PC-3 (cell line): ENCODE measurements around the gene NT5DC1. TPM values are rescaled to one million over a fixed set of nuclear protein-coding genes. Genes with fewer than 3 reads are reported as not detected.

Source experiments
- ATAC-seq: fragments of 200-7000 bp; cut with Tn5 transposase; 2 replicates; pipeline ENCODE4 v1.9.1; 2020; ENCODE audit warnings: mild to moderate bottlenecking, moderate library complexity
- Bru-seq: library from RNA; stranded (reverse); fragments of 400-500 nt; gene quantifications from one replicate; lab custom pipeline; 2021; lab: Mats Ljungman, UMichigan
- BruChase-seq, 2 experiments: library from RNA; stranded (reverse); fragments of 400-500 nt; gene quantifications; one replicate each; lab custom pipeline; 2021; lab: Mats Ljungman, UMichigan
- BruUV-seq: library from RNA; stranded (reverse); fragments of 400-500 nt; replicated peaks from 2 replicates; lab custom pipeline; 2021; lab: Mats Ljungman, UMichigan
- CTCF ChIA-PET: fragments of 300-600 bp; sonication (Branson Sonifier 250); formaldehyde crosslinking; loops from one replicate; lab custom pipeline; 2022; ENCODE audit warnings: antibody characterized with exemption; lab: Charles Lee
- POLR2A ChIA-PET: fragments of 300-600 bp; sonication (Branson Sonifier 250); formaldehyde crosslinking; loops from one replicate; lab custom pipeline; 2022; ENCODE audit warnings: antibody characterized with exemption; ENCODE audit not compliant: unreplicated experiment; lab: Charles Lee
- DNase-seq: peaks from one replicate; pipeline ENCODE4 v3.0.0-alpha.2; 2015
- H2AFZ ChIP-seq: fragments of 300-600 bp; sonication (generic); 2 replicates; pipeline ENCODE4 v1.6.0; 2016; ENCODE audit warnings: antibody characterized with exemption, low read length
- H3F3A ChIP-seq: fragments of 300-600 bp; sonication (generic); one replicate; pipeline ENCODE4 v1.6.0; 2017; ENCODE audit warnings: antibody characterized with exemption, low read length, control low read depth, mild to moderate bottlenecking; ENCODE audit not compliant: unreplicated experiment
- H3K27ac ChIP-seq: fragments of 300-600 bp; sonication (generic); 2 replicates; pipeline ENCODE4 v1.5.1; 2016; ENCODE audit warnings: mild to moderate bottlenecking, low read length
- H3K27me3 ChIP-seq: fragments of 300-600 bp; sonication (generic); 2 replicates; pipeline ENCODE4 v1.6.1; 2016; ENCODE audit warnings: low read length, mixed read lengths
- H3K36me3 ChIP-seq: fragments of 300-600 bp; sonication (generic); 2 replicates; pipeline ENCODE4 v1.6.1; 2016; ENCODE audit warnings: low read depth, mixed run types, low read length, mixed read lengths
- H3K4me1 ChIP-seq: fragments of 300-600 bp; sonication (generic); 2 replicates; pipeline ENCODE4 v1.5.1; 2016; ENCODE audit warnings: low read length; ENCODE audit not compliant: insufficient read depth
- H3K4me2 ChIP-seq: fragments of 300-600 bp; sonication (generic); 2 replicates; pipeline ENCODE4 v1.6.0; 2016; ENCODE audit warnings: low read length
- H3K4me3 ChIP-seq: fragments of 300-600 bp; sonication (generic); 2 replicates; pipeline ENCODE4 v1.5.1; 2016; ENCODE audit warnings: mild to moderate bottlenecking, low read length, mixed read lengths
- H3K79me2 ChIP-seq: fragments of 300-600 bp; sonication (generic); 2 replicates; pipeline ENCODE4 v1.6.1; 2017; ENCODE audit warnings: low read length, mixed read lengths
- H3K9ac ChIP-seq: fragments of 300-600 bp; sonication (generic); 2 replicates; pipeline ENCODE4 v1.6.0; 2016; ENCODE audit warnings: mild to moderate bottlenecking, low read length
- H3K9me2 ChIP-seq: fragments of 300-600 bp; sonication (generic); replicated peaks from 2 replicates; pipeline ENCODE4 v1.6.1; 2016; ENCODE audit warnings: mixed run types, low read length, mixed read lengths
- H3K9me3 ChIP-seq: fragments of 300-600 bp; sonication (generic); 2 replicates; pipeline ENCODE4 v1.6.1; 2016; ENCODE audit warnings: low read length, mixed read lengths
- H4K20me1 ChIP-seq: fragments of 300-600 bp; sonication (generic); 2 replicates; pipeline ENCODE4 v1.6.1; 2016; ENCODE audit warnings: low read length, mixed read lengths
- CTCF ChIP-seq: fragments of 300-600 bp; sonication (generic); conservative IDR thresholded peaks from 2 replicates; pipeline ENCODE4 v1.5.1; 2017; ENCODE audit warnings: antibody characterized with exemption, low read depth, mild to moderate bottlenecking, low read length
- EZH2 ChIP-seq: fragments of 300-600 bp; sonication (generic); IDR thresholded peaks from one replicate; pipeline ENCODE4 v1.6.1; 2017; ENCODE audit warnings: antibody characterized with exemption, mild to moderate bottlenecking, low read length; ENCODE audit not compliant: unreplicated experiment
- EZH2phosphoT487 ChIP-seq: fragments of 300-600 bp; sonication (generic); IDR thresholded peaks from 2 replicates; pipeline ENCODE4 v1.6.1; 2018; ENCODE audit warnings: mild to moderate bottlenecking, antibody characterized with exemption, low read length, borderline replicate concordance
- intact Hi-C: fragments of 100-400 bp; cut with micrococcal nuclease; formaldehyde crosslinking; loops from 2 replicates; pipeline ENCODE4 v1.9.0; 2023
- long read RNA-seq: library from polyadenylated mRNA; unstranded; transcript quantifications from one replicate; pipeline ENCODE4 v2.0.0, GENCODE V29; 2021; ENCODE audit not compliant: unreplicated experiment
- total RNA-seq: library from RNA; depleted of rRNA; stranded (reverse); fragments of >200 nt; gene quantifications from 2 replicates; pipeline ENCODE4 v1.2.3, GENCODE V29; 2014; rRNA removed

Gene NT5DC1
- total RNA-seq (6.6 and 11.3 TPM in 2 replicates), Bru-seq, nascent RNA (percentile 65 among the genes with signal in this experiment), BruChase-seq, experiment 1, labeled RNA remaining after a 6-hour chase (percentile 46 among the genes with signal in this experiment), BruChase-seq, experiment 2, labeled RNA remaining after a 2-hour chase (percentile 61 among the genes with signal in this experiment)
- long read RNA-seq, full-length matches to known transcripts, result 51 of 59 reads
- long read RNA-seq, partial matches to known transcripts, result 1 of 59 reads
- long read RNA-seq, other reads (novel, unspliced or antisense), result 7 of 59 reads

DNA sequence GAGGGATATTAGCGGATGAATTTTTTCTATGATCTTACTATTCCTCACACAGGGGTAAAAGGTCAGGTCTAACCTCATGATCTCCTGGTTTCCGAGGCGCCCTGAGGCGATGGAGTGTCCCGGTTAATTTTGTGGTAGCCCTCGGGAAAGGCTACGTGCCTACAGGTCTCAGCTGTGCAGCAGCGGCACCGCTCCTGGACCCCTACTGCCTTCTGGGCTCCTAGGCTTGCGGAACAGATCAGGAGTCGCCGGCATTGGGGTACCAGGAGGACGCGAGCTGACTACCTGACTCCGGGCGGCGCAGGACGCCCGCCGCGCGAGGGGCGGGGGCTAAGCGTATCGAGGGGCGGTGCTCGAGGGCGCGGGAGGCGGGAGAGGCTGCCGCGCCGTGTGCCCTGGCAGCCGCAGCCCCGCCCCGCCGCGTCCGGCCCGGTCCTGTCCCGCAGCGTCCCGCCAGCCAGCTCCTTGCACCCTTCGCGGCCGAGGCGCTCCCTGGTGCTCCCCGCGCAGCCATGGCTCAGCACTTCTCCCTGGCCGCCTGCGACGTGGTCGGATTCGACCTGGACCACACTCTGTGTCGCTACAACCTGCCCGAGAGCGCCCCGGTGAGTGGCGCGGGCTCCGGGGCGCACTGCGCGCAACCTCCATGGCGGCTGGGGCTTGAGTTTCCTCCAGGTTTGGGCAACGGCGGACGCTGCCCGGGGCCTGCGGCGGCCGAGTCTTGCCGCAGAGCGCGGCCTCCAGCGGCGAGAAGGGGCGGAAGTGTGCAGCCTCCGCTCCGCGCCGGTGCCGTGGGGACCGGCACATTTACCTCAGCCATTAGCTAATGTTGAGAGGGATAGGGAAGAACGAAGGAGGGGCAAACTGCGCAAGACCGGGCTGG is at the start of gene NT5DC1:
Gene NT5DC1 (plus strand): TSS at position 435 of the 883 bp plus-strand sequence. CDS start 78 bp downstream, at position 513.
- Histone ChIP-seq H3K27ac (peak within 1 kb of the TSS; percentile 66), H4K20me1 (no peaks in the 10 kb centered on the region), H3K9me3 (no peaks in the 10 kb centered on the region), H3K9me2 (no peaks in the 10 kb centered on the region), H3K4me3 (peak within 1 kb of the TSS; percentile 86), H3K4me2 (peak within 1 kb of the TSS; percentile 92), H3K4me1 (peaks cover 19% of the 10 kb centered on the region), H3K27me3 (no peaks in the 10 kb centered on the region), H3K79me2 (peaks cover 20% of the 10 kb centered on the region), H3F3A (no peaks in the 10 kb centered on the region), H2AFZ (peak within 1 kb of the TSS; percentile 98), H3K36me3 (no peaks in the 10 kb centered on the region), H3K9ac (peak within 1 kb of the TSS; percentile 76)
- ChIA-PET CTCF (interaction anchor here (0.6 to 1.6 kb wide), 3 partner anchors 90 to 460 kb away, joined by 3 to 4 read pairs (median 3); no protein-coding TSS in a partner anchor), POLR2A (interaction anchor here (0.6 kb wide), 2 partner anchors 26 to 852 kb away, joined by 4 to 7 read pairs; no protein-coding TSS in a partner anchor)
- ATAC-seq (peak; percentile 86), DNase-seq (peak; percentile 80)
- no TSS peak for BruUV-seq
- intact Hi-C loops, result no loop called here
- TF ChIP-seq CTCF (peak; percentile 34; the same call in 1 of the 2 replicates), EZH2 (no peak)

DNA sequence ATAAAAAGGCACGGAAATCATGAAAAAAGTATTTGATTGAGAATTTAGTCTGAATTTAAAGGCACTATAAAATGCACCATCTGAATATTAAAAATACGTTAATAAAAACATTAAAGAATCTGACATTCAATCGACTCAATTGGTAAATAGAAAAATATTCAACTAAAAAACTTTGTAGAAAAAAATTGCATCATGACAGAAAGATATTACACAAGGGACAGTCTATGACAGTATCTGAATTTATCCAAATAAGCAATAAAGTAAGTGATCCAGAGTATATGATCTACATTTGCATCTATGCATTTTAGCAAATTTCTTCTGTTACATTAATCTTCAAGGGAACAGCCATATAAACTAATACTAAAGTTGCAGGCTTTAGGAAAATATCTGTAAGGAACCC is 49.4 kb upstream of the NT5DC1 start:
- no peaks in the 10 kb centered on the region for H3K9me3 ChIP-seq
- H3K27ac ChIP-seq, result no peak overlapping the region
- ChIA-PET CTCF (no interaction called here), POLR2A (no interaction called here)
- ATAC-seq, result no peak
- no peak for TF ChIP-seq CTCF
- no peak for TF ChIP-seq EZH2
- no peak for TF ChIP-seq EZH2phosphoT487
- H2AFZ ChIP-seq, result no peak overlapping the region
- no peaks in the 10 kb centered on the region for H3F3A ChIP-seq
- 0 out of 2 replicates have a peak, but pooled peaks cover 3% of the 10 kb centered on the region for H3K4me1 ChIP-seq
- no peaks in the 10 kb centered on the region for H3K27me3 ChIP-seq
- no peaks in the 10 kb centered on the region for H3K79me2 ChIP-seq
- no peaks in the 10 kb centered on the region for H3K9me2 ChIP-seq
- no peak for DNase-seq
- no peaks in the 10 kb centered on the region for H4K20me1 ChIP-seq
- intact Hi-C loops, result no loop called here
- no peak overlapping the region for H3K4me2 ChIP-seq
- no peak overlapping the region for H3K9ac ChIP-seq
- H3K36me3 ChIP-seq, result no peaks in the 10 kb centered on the region
- no TSS peak for BruUV-seq
- no peak overlapping the region for H3K4me3 ChIP-seq
